ENCODE measurements around the gene FHDC1.

The FHDC1 gene

DNA sequence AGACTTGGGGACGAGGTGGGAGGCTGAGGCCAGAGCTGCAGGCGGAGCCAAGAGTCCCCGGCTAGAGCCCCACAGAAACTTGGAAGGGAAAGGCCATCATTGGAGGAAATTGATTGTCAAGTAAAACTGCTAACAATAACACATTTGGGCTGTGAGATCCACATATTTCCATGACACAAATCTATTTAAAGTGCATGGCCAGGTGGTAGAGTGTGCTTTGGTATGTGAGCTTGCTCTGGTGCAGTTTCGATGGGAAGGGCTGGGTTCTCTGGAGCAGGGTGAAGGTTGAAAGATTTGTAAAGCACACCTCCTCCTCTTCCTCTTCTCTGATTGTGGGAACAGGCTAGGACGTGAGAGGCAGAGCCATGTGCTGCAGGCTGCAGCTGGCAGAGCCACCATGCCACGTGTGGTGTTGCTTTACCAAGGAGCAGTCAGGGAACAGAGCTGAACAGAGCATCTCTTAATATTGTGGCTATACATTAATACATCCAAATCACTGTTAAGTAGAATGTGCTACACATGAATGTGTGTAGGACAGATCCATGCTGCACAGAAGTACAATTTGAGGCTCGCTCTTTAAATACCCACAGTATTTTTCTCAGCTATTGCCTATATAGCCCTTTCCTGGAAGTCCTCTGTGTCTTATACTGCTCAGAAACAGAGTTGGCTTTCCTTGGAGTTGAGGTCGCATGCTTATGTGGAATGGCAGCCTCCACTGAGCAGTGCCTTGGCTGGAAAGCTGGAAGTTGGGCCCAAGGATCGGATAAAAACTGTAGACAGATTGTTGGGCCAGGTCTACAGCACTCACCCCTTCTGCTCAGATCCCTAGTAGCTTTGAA lies 37.7 kb downstream of the FHDC1 start:
- Mint-ChIP-seq H3K4me3 (no peak overlapping the region), H3K27ac (no peak overlapping the region), H3K36me3 (ENCODE audit: low read depth) (no peaks in the 10 kb centered on the region), H3K27me3 (no peaks in the 10 kb centered on the region), H3K9me3 (no peaks in the 10 kb centered on the region), H3K4me1 (ENCODE audit: low read depth) (no peaks in the 10 kb centered on the region)
- DNase-seq = no peak

- Mint-ChIP-seq H3K9me3 (no peaks in the 10 kb centered on the region), H3K4me1 (ENCODE audit: low read depth) (no peaks in the 10 kb centered on the region), H3K27ac (no peak overlapping the region), H3K36me3 (ENCODE audit: low read depth) (no peaks in the 10 kb centered on the region), H3K4me3 (no peak overlapping the region), H3K27me3 (no peaks in the 10 kb centered on the region)
- no peak for DNase-seq
Observed at GRCh38 chr4:152974468-152975379, 38.6 kb downstream of the FHDC1 start.

DNA sequence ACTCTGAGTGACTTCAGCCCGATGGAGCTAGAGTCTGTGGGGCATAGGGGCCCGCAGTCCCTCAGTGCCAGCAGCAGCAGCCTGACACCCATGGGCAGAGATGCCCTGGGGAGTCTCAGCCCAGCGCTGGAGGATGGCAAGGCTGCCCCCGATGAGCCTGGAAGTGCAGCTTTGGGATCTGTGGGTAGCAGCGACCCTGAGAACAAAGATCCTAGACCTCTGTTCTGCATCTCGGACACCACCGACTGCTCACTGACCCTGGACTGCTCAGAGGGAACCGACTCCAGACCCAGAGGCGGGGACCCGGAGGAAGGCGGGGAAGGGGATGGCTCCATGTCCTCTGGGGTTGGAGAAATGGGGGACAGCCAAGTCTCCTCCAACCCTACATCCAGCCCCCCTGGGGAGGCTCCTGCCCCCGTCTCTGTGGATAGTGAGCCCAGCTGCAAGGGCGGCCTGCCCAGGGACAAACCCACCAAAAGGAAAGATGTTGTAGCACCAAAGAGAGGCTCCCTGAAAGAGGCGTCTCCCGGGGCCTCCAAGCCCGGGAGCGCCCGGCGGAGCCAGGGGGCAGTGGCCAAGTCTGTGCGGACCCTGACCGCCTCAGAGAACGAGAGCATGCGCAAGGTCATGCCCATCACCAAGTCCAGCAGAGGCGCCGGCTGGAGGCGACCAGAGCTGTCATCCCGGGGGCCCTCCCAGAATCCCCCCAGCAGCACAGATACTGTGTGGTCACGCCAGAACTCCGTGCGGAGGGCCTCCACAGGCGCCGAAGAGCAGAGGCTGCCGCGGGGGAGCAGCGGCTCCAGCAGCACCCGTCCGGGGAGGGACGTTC lies 39.5 kb downstream of the FHDC1 start:
- no peaks in the 10 kb centered on the region for H3K9me3 Mint-ChIP-seq
- no peak overlapping the region for H3K4me3 Mint-ChIP-seq
- H3K27me3 Mint-ChIP-seq = no peaks in the 10 kb centered on the region
- H3K4me1 Mint-ChIP-seq (ENCODE audit: low read depth) = no peaks in the 10 kb centered on the region
- no peak overlapping the region for H3K27ac Mint-ChIP-seq
- no peak for DNase-seq
- no peaks in the 10 kb centered on the region for H3K36me3 Mint-ChIP-seq (ENCODE audit: low read depth)

- no peak for DNase-seq
- Mint-ChIP-seq H3K27me3 (no peaks in the 10 kb centered on the region), H3K27ac (no peak overlapping the region), H3K4me3 (no peak overlapping the region), H3K9me3 (no peaks in the 10 kb centered on the region), H3K4me1 (ENCODE audit: low read depth) (no peaks in the 10 kb centered on the region), H3K36me3 (ENCODE audit: low read depth) (no peaks in the 10 kb centered on the region)
Observed at GRCh38 chr4:152976212-152976761, 40.2 kb downstream of the FHDC1 start.

DNA sequence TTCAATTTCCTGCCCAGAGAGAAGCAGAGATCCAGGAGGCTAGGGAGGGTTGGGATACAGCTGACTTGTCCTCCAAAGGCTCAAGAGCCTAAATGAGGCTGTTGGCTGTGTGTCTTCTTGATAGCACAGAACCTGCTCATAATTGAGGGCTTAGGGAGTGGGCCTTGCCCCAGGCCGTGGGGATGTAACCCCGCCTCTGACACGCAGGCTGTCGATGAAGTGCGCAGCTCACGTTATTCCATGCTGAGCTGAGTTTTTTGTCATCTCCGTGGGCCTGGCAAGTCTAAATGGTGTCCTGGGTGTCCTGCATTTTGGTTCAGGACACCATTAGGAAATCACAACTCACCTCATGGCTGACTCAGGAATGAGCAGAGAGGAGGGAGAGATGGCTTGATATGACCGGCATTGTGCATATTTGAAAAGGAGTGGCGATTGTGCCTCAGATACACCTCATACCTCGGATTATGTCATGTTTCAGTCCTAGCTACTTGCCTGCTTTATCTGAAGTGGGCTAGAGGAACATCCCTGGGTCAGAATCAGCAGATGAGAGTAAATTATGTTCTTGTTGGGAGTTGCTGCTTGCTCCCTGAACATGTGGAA lies 43.7 kb downstream of the FHDC1 start:
- Mint-ChIP-seq H3K4me1 (ENCODE audit: low read depth) (no peaks in the 10 kb centered on the region), H3K36me3 (ENCODE audit: low read depth) (no peaks in the 10 kb centered on the region), H3K27ac (no peak overlapping the region), H3K4me3 (no peak overlapping the region), H3K9me3 (no peaks in the 10 kb centered on the region), H3K27me3 (peaks cover 7% of the 10 kb centered on the region)
- no peak for DNase-seq

GRCh38 chr4:152981278-152981677 lies 45.2 kb downstream of the FHDC1 start:
- Mint-ChIP-seq H3K4me1 (ENCODE audit: low read depth) (no peaks in the 10 kb centered on the region), H3K36me3 (ENCODE audit: low read depth) (no peaks in the 10 kb centered on the region)
- no peak for DNase-seq

GRCh38 chr4:152981842-152982241 lies 45.7 kb downstream of the FHDC1 start:
- no peak overlapping the region for H3K4me3 Mint-ChIP-seq
- peaks cover 7% of the 10 kb centered on the region for H3K27me3 Mint-ChIP-seq
- no peak overlapping the region for H3K27ac Mint-ChIP-seq
- H3K4me1 Mint-ChIP-seq (ENCODE audit: low read depth) = no peaks in the 10 kb centered on the region
- no peaks in the 10 kb centered on the region for H3K9me3 Mint-ChIP-seq
- DNase-seq = no peak
- H3K36me3 Mint-ChIP-seq (ENCODE audit: low read depth) = no peaks in the 10 kb centered on the region

More at GRCh38 chr4:152981278-152981677, 45.2 kb downstream of the FHDC1 start:
- Mint-ChIP-seq H3K27ac (no peak overlapping the region), H3K9me3 (no peaks in the 10 kb centered on the region), H3K27me3 (peaks cover 7% of the 10 kb centered on the region), H3K4me3 (no peak overlapping the region)

DNA sequence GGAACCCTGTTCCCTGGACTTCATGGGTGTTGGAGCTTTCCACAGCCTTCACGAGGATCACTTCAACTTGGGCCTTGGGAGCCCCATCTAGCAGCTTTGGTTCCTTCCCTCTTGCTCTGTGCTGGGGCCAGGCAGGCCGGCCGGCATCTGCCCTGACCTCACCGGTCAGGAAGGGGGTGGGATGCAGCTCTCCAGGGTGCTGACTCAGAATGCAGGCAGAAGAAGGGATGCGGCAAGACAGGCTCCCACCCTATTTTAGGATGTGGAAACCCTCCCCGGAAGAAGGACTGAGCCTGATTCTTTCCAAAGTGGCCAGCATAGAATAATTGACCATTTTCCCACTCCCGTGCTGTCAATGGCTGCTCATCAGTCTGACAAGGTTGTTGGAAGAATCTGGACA lies 47.1 kb downstream of the FHDC1 start:
- H3K36me3 Mint-ChIP-seq (ENCODE audit: low read depth) = no peaks in the 10 kb centered on the region
- H3K4me3 Mint-ChIP-seq = no peak overlapping the region
- DNase-seq = no peak
- H3K9me3 Mint-ChIP-seq = no peaks in the 10 kb centered on the region
- H3K27ac Mint-ChIP-seq = no peak overlapping the region
- H3K4me1 Mint-ChIP-seq (ENCODE audit: low read depth) = no peaks in the 10 kb centered on the region
- H3K27me3 Mint-ChIP-seq = peaks cover 7% of the 10 kb centered on the region

DNA sequence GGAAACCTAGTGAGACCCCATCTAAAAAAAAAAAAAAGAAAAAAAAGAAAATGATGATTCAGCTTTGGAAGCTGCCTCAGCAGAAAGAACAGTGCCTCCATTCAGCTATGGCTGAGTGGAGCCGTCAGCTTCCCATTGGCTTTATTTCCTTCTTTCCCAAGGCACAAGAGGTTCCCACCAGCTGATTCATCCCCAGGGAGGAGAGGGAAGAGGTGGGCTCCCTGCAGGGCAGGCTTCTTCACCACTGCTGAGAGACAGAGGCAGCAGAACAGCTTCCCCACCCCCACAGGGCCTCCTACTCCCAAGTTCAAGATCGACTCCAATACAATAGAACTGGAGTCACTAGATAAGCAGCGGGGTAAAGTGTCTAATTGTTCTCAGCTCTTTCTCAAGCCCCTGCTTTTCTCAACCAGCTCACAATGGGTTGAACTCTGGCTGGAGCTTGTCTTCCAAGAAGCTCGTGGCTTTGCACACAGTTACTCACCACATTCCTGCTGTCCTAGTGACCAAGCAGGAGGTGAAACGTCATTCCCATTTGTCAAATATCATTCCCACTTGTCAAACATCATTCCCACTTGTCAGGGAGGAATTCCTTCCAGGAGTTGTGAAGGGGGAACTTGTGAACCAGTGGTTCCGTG lies 47.8 kb downstream of the FHDC1 start:
- Mint-ChIP-seq H3K4me3 (no peak overlapping the region), H3K27ac (no peak overlapping the region), H3K36me3 (ENCODE audit: low read depth) (no peaks in the 10 kb centered on the region), H3K4me1 (ENCODE audit: low read depth) (no peaks in the 10 kb centered on the region), H3K27me3 (peaks cover 7% of the 10 kb centered on the region), H3K9me3 (no peaks in the 10 kb centered on the region)
- DNase-seq = no peak

DNA sequence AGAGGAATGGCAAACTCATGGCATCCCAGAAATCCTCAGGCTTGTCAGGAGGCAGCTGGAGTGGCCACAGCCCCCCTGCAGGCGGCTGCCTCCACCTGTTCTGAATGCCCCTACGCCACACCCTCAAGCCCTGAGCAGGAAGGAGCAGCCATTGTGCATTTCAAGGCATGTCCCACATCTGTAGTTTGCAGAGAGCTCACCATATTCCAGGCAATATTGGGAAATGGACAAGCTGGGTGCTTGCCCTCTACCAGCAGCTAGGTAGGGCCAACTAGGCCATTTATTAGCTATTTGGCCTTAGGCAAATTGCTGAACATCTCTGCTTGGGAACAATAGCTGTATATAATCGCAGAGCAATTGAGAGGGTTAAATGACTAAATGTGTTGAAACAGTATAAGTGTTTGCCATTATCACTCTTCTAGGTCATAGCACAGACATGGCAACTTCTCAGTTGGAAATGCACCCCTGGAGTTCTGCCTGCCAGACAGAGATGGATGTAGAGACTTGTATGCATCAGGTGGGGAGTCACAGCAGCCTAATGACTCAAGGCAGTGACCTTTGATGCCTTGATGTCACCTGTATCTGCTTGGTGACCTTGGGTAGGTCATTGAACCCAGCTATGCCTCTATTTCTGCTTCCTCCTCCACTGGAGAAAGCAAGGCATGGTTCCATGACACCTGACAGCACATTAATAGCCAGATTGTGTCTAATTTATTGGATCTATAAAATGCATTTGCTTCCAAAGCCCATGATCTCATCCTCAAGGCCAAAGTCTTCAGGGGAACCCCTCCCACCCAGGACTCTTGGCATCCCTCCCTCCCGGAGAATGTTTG lies 52.8 kb downstream of the FHDC1 start:
- DNase-seq = no peak
- Mint-ChIP-seq H3K4me1 (ENCODE audit: low read depth) (no peaks in the 10 kb centered on the region), H3K27me3 (no peaks in the 10 kb centered on the region), H3K9me3 (no peaks in the 10 kb centered on the region), H3K4me3 (no peak overlapping the region), H3K27ac (no peak overlapping the region), H3K36me3 (ENCODE audit: low read depth) (no peaks in the 10 kb centered on the region)

DNA sequence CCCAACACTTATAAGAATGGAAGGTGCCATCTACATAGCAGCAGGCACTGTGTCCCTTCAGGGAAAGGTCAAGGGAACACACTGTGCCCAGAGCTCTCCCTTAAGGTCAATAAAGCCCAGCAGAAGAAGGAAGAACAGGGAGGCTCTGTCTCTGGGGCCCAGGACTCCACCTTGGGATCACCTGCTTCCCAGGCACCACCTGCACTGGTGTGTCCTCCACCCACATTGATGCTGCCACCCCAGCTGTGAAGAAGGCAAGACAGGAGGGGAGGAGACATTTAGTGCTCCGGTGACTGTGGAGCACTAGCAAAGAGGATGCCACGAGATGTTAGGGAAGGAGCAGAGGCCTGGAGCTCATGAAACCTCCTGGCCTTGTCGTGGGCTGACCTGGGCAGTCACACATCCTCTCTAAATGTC lies 53.4 kb downstream of the FHDC1 start:
- no peak for DNase-seq
- no peaks in the 10 kb centered on the region for H3K27me3 Mint-ChIP-seq
- H3K9me3 Mint-ChIP-seq = no peaks in the 10 kb centered on the region
- no peaks in the 10 kb centered on the region for H3K4me1 Mint-ChIP-seq (ENCODE audit: low read depth)
- no peak overlapping the region for H3K4me3 Mint-ChIP-seq
- H3K36me3 Mint-ChIP-seq (ENCODE audit: low read depth) = no peaks in the 10 kb centered on the region
- no peak overlapping the region for H3K27ac Mint-ChIP-seq

- H3K4me1 Mint-ChIP-seq (ENCODE audit: low read depth) = no peaks in the 10 kb centered on the region
- no peak overlapping the region for H3K27ac Mint-ChIP-seq
- DNase-seq = no peak
- H3K36me3 Mint-ChIP-seq (ENCODE audit: low read depth) = no peaks in the 10 kb centered on the region
- no peaks in the 10 kb centered on the region for H3K9me3 Mint-ChIP-seq
- H3K4me3 Mint-ChIP-seq = no peak overlapping the region
- H3K27me3 Mint-ChIP-seq = no peaks in the 10 kb centered on the region
Observed at GRCh38 chr4:152990471-152991131, 54.5 kb downstream of the FHDC1 start.
